ENCODE measurements around the gene KCNK7.

DNA sequence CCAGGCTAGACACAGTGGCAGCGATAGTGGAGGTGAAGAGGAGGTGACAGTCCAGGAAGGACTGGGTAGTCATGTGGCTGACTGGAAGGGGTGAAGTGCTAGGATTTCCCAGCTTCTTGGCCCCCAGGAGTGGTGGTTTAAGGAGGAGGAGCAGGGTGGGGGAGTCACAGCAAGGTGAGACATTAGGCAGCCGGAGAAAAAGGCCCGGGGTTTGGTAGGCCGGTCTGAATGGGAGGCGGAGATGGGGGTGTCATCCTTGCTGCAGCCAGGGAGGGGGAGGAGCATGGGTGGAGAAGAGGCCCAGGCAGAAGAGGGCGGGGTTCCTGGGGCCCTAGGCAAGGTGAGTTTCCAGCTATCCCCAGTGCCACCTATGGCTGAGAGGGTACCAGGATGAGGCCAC, 48.4 kb upstream of the KCNK7 start:
- TF ChIP-seq POLR2A (IDR thresholded peaks at IDR 0.05; ENCODE audit: low read depth, low read length) (no peak), TAF1 (IDR thresholded peaks at IDR 0.05; ENCODE audit: low read depth, low read length) (no peak)

Data from GM12891 (cell line).